NCI-H128 (cell line): ENCODE results near the gene UGT2B15.
"Not testable (repeated sequence)": the region's sequence is repeated elsewhere in the genome, so short reads cannot be mapped to it uniquely, and the experiment has no call there.

Experiments
- DNase-seq: peaks from one replicate; lab custom pipeline; 2025; ENCODE audit not compliant: unreplicated experiment; lab: John Stamatoyannopoulos, UW

Gene UGT2B15

DNA sequence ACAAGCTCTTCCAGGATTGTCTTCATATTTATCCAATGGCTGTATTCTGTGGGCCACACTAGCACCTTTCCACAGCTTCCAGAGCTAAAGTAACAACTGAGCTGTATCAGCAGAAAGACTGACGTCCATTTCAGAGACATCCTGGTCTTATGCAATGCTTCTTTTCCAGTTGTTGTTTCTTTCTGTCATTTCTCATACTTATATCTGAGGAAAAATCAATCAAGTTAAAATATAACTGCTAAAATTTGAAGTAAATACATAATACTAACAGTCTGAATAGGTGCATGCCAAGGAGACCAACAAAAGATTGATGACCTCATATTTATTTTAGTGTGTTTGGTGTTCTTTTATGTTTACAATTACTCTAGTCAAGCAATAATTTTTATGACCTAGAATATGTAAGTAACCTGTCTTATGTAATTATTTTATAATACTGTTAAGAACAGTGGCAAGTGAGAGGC is at the start of gene UGT2B15:
TSS of gene UGT2B15 (minus strand) at position 174 of the 461 bp plus-strand sequence. CDS start at position 140, 34 bp downstream.
- DNase-seq, result not testable (repeated sequence)

DNA sequence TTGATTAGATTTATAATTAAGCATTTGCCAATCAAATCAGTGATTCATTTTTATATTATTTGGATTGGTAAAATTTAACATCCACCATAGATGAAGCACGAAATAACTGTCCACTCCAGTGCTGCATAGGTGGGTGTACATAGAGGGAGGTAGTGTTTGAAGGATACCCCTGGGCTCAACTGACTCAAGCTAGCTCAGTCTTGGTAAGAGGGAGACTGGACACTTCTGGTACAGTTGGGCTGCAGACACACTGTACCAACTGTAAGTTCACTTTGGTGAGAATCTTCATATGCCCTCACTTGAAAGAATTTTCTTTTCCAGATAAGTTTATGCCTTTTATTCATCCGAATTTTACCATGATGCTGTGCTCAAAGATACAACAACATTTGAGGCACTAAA is 48.6 kb upstream of the UGT2B15 start:
- no peak for DNase-seq

DNA sequence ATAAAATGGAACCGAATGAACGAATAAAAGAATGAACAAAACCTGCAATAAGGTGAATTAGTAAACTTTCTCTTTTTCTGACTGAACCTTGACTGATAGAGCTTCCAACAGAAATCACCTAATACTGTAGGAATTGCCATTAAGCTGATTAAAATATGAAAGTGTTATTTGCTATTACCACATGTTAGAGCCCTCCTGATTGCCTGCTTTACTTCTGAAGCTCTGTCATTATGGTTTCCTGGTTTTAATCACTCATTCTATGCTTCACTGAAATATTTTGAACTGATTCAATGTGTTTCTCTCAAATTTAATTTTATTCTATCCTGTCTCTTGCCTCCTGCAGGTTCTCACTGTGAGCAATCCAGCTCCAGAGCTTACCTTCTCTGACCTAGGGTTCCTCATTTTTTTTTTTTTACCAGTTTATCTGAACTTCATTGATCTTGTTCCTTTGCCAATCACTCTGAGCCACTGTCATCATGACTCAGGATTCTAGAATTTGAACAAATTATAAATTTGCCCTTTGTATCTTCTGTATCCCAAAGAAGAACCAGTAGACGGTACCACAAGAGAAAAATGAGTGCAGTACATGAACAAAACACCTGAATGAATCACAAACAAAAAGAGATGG is 48.1 kb upstream of the UGT2B15 start:
- DNase-seq, result no peak

DNA sequence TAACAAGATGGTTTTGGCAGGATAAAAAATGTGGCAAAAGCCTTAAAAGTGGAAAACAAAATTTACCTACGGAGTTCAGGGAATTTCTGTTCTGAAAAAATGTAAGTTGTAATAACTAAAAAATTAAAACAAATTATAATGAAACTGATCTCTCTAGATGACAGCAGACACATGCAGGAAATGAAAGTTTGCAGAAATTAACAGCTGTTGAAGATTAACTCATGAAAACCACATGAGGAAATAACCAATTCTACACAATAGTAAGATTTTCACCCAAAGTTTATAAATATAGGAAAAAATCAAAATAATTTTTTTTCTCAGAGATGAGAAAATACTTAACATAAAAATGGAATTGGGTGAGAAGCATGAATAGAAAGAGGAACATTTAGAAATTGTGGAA is 47.5 kb upstream of the UGT2B15 start:
- DNase-seq, result no peak

GRCh38 chr4:68714400-68714799 is 43.9 kb upstream of the UGT2B15 start:
- no peak for DNase-seq

DNA sequence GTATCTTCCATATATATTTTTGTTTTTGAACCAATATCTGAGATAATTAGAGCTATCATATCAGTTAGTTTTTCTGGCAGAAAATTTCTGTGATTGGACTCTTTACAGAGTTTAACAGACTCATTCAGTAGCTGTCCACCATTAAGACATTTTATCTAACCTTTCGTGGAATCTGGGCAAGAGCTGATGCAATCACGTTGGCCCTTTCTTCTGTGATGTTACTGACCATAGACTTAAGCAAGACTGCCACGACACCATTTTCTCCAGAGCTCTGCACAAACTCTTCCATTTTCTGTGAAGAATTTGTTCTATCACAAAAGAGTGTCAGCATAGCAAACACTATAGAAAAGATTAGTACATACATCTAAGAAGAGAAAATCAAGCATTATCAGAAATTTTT is 41.8 kb upstream of the UGT2B15 start:
- no peak for DNase-seq

DNA sequence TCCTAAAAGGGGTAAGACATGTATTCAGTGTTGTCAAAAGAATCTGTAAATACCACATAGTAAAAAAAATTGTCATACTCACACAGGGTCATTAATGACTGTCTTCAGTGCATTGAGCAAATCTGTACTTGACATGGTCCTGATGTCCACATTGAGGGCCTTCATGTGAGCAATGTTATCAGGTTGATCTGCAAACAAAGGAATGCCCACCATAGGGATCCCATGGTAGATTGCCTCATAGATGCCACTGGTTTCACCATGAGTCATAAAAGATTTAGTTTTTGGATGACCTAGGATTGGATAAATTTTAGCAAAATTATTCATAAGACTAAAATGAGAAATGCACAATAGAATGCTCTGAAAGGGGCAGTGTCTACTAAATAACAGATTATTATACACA is 38.1 kb upstream of the UGT2B15 start:
- no peak for DNase-seq

DNA sequence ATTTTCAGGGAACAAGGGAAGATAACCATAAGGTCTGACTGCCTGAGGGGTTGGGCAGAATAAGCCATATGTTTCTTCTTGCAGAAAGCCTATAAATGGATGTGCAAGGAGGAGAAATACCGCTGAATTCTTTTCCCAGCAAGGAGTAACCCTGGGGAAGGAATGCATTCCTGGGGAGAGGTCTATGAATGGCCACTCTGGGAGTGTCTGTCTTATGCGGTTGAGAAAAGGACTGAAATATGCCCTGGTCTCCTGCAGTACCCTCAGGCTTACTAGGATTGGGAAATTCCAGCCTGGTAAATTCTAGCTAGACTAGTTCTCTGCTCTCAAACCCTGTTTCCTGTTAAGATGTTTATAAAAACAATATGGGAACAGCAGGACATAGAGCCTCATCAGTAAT is 32.7 kb upstream of the UGT2B15 start:
- DNase-seq, result not testable (repeated sequence)

GRCh38 chr4:68700152-68700551 is 29.7 kb upstream of the UGT2B15 start:
- no peak for DNase-seq

GRCh38 chr4:68693325-68694075 is 23.0 kb upstream of the UGT2B15 start:
- no peak for DNase-seq

- DNase-seq, result no peak
Observed at GRCh38 chr4:68691186-68691585, 20.7 kb upstream of the UGT2B15 start.

- no peak for DNase-seq
Observed at GRCh38 chr4:68683034-68683433, 12.6 kb upstream of the UGT2B15 start.

GRCh38 chr4:68681298-68681697 is 10.8 kb upstream of the UGT2B15 start:
- DNase-seq, result not testable (repeated sequence)

- DNase-seq, result no peak
Observed at GRCh38 chr4:68673143-68673542, 2.7 kb upstream of the UGT2B15 start.

DNA sequence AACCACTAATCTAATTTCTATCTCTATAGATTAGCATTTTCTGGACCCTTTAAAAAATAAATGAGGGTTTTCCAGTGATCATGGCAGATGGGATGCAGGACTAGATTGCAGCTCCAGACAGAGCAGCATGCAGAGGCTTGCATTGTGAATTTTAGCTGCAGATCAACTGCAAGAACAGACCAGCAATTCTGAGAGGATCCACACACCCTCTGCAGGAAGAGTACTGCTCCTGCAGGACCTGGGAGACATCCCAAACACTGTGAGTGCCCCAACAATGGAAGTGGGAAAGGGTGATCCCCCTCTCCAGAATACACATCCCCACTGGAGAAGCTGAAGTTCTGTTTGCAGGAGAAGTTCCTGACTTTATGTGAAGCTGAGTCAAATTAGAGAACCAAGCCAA is 765 bp upstream of the UGT2B15 start:
- not testable (repeated sequence) for DNase-seq

GRCh38 chr4:68668537-68669163 is 1.8 kb downstream of the UGT2B15 start:
- DNase-seq, result not testable (repeated sequence)

DNA sequence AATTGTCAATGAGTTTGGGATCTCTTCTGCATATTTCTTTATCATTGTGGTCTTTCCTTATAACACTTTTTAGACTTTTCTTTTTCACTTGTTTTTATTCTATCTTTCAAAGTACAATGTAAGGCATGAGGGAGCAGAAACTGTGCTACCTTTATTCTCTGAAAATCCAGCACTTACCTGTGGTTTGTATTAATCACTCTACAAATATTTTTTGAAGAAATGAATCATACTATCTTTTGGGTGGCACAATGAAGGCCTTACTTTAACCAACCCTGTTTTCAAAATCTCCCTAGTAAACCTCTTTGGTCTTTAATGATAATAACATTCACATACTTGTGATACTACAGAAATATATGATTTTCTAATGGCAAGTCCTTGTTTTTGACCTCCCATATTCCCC is 2.9 kb downstream of the UGT2B15 start:
- not testable (repeated sequence) for DNase-seq

DNA sequence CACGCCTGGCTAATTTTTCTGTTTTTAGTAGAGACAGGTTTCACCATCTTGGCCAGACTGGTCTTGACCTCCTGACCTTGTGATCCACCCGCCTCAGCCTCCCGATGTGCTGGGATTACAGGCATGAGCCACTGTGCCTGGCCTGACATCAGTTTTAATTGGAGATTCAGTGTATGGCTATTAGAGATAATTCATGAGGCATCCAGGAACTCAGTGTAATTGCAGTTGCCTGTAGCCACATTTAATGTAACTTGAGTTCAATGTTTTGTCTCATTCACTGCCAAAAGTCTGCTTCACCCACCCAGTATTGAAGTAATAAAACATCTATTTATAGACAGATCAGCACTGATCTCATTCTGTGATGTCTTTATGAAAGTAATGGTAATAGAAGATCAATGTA is 5.7 kb downstream of the UGT2B15 start:
- not testable (repeated sequence) for DNase-seq

- not testable (repeated sequence) for DNase-seq
Observed at GRCh38 chr4:68662836-68663574, 7.4 kb downstream of the UGT2B15 start.

- no peak for DNase-seq
Observed at GRCh38 chr4:68658672-68659071, 11.8 kb downstream of the UGT2B15 start.

GRCh38 chr4:68657022-68657594 is 13.3 kb downstream of the UGT2B15 start:
- DNase-seq, result not testable (repeated sequence)
